HL-60/S4 treated with phorbol 12-myristate 13-acetate at 8.2 ng/mL for 4 days and 3 days (cell line): ENCODE results near the gene BECN2.

ENCODE experiments used
- in situ Hi-C: fragments of 300-500 bp; cut with MboI; formaldehyde crosslinking; loops from 2 replicates; pipeline ENCODE4 v1.15.0; 2022; ENCODE audit warnings: low sequenced_read_pairs

Gene BECN2, protein sequence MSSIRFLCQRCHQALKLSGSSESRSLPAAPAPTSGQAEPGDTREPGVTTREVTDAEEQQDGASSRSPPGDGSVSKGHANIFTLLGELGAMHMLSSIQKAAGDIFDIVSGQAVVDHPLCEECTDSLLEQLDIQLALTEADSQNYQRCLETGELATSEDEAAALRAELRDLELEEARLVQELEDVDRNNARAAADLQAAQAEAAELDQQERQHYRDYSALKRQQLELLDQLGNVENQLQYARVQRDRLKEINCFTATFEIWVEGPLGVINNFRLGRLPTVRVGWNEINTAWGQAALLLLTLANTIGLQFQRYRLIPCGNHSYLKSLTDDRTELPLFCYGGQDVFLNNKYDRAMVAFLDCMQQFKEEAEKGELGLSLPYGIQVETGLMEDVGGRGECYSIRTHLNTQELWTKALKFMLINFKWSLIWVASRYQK

DNA sequence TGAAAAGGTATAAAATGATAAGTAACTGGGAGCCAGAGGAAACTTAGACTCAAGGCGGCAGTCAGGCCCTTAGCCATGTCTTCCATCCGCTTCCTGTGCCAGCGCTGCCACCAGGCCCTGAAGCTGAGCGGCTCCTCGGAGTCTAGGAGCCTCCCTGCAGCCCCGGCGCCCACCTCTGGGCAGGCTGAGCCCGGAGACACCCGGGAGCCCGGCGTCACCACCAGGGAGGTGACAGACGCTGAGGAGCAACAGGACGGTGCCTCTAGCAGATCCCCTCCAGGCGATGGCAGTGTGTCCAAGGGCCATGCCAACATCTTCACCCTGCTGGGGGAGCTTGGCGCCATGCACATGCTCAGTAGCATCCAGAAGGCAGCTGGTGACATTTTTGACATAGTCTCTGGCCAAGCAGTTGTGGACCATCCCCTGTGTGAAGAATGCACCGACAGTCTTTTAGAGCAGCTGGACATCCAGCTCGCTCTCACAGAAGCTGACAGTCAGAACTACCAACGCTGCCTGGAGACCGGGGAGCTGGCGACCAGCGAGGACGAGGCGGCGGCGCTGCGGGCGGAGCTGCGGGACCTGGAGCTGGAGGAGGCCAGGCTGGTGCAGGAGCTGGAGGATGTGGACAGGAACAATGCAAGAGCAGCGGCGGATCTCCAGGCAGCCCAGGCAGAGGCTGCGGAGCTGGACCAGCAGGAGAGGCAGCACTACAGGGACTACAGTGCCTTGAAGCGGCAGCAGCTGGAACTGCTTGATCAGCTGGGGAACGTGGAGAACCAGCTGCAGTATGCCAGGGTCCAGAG, at the start of gene BECN2:
BECN2 (plus strand) TSS at position 76 of the 803 bp plus-strand sequence; CDS start at position 76, 0 bp downstream.
- in situ Hi-C loops = no loop called here

DNA sequence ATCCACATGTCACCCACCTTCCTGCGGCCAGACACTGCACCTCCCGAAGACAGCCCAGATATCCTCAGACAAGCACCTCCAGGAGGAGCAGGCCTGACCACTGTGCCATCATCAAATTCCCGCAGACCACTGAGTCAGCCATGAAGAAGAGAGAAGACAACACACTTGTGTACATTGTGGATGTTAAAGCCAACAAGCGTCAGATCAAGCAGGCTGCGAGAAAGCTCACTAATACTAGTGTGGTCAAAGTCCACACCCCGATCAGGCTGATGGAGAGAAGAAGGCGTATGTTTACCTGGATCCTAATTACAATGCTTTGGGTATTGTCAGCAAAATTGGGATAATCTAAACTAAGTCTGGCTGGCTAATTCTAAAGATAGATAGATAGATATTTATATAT, 41.4 kb upstream of the BECN2 start:
- in situ Hi-C loops = no loop called here

DNA sequence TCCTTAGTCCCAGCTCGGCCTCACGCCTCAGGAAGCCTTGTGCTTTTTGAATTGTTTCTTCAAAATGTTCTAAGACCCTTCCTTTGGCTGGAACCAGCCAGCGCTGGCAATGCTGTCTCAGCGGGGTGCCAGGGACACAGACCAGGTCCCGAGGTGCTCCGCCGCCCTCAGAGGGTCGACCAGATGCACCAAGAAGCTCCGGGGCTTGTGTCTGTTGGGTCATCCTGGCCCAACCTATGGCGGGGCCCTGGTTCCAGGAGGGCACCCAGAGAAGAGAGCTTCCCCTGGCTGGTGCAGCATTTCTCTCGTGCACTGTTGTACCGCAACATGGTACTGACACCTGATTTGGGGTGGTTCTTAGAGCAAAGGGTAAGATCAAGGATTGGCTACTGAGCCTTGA, 40.1 kb upstream of the BECN2 start:
- in situ Hi-C loops = no loop called here

DNA sequence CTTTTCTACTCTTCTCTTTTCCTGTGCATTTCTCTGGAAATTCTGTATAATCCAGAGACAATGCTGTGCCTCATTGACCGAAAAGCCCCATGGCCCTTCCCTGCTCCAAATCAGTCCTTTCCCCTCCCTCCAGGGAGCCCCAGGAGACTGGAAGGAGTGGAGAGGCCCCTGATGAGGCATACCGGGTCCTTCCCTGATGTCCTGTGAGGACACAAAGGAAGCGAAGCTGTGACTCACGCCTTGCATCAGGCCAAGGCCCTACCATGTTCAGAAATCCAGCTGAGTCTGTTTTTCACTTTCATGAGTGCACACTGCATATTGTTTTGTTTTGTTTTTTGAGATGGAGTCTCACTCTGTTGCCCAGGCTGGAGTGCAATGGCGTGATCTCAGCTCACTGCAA, 38.7 kb upstream of the BECN2 start:
- in situ Hi-C loops = no loop called here

DNA sequence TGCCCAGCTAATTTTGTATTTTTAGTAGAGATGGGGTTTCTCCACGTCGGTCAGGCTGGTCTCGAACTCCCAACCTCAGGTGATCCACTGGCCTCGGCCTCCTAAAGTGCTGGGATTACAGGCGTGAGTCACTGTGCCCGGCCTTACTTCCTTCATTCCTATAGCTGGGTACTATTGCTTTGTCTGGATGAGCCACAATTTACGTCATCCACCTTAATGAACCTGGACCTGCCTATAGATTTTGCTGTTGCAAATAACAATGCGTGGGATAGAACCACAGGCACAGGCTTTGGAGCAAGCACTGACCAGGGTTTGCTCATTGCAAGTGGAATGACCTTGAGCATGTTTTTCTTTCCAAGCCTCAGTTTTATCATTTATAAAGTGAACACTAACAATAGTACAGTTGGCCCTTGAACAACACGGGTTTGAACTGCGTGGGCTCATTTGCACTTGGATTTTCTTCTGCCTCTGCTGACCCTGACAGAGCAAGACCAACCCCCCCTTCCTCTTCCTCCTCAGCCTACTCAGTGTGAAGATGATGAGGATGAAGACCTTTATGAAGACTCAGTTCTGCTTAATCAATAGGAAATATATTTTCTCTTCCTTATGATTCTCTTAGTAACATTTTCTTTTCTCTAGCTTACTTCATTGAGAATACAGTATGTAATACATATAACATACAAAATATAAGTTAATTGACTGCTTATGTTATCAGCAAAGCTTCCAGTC, 33.3 kb upstream of the BECN2 start:
- in situ Hi-C loops = no loop called here

DNA sequence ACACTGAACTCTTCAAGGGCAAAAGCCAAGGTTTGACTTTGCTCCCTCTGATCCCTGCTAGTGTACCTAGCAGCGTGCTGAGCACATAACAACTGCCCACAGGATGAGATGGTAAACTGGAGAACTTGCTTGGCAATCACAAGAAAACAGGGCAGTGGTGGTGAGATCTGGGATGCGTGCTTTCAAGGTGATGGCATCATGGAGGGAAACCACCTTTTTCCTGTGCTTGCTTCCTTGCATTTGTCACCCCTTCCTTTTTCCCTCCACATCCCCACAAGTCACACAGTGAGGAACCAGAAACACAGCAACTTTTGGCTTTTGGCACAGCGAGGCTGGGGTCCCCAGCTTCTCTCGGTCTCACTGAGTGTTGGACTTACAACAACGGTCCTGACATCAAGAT, 31.4 kb upstream of the BECN2 start:
- in situ Hi-C loops = no loop called here

DNA sequence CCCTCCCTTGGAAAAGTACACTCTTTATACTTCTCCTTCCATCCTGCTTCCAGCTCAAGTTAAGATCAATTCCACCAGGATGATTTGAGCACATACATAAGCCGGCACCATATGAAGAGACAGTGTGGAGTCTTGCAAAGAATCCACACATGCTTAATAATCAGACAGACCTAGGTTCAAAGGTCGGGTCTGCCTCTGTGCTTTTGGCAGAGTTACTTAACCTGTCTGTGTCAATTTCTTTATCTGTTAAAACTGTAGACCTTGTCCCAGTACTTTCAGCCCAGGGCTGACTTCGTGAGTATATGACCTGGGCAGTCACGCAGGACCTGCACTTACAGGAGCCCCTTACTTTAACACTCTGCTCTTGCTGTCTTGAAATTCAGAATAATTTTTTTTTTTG, 30.2 kb upstream of the BECN2 start:
- in situ Hi-C loops = no loop called here

DNA sequence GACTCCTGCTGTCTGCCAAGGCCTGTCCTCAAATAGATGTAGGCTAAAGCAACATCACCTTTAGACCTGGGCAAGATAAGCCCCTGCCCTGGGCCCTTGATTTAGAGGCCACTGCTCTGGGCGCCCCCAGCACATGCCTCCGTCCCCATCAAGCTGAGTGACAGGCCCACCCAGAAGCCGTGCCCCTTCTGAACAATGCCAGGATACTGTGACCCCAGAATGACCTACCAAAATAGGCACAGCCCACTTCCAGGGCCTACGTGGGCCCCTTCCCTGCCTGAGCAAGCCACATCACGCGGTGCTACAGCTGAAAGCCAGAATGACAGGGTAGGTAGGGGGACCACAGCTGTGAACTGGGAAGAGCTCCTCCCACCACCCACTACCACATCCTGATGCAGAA, 24.7 kb upstream of the BECN2 start:
- in situ Hi-C loops = no loop called here

DNA sequence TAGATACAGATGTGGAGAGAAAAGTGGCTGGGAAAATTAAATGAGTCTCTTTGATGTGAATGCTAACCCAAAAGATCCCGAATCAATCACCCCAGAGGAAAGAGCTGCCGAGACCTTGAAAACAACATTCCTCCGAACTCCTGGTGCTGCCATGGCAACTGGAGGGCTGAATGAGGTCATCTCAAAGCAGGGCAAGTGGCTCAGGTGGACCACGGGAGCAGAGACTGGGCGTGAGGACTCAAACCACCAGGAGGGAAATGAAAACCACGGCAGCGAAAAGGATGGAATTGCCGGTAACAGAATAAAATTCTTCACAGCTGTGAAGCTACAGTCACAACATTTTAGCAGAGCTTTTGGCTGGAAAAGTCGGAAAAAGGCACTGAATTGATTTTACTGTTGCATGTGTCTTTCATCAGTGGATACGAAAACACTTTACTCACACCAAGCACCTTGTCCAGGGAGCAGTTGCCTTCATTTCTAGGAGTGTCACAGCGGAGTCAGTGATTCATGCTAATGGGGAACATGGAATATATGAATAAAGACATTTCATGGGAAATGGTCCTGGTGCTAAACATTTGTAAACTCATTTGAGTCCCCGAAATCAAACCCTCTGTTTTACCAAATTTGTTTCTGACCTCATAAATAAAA, 23.2 kb upstream of the BECN2 start:
- in situ Hi-C loops = no loop called here

DNA sequence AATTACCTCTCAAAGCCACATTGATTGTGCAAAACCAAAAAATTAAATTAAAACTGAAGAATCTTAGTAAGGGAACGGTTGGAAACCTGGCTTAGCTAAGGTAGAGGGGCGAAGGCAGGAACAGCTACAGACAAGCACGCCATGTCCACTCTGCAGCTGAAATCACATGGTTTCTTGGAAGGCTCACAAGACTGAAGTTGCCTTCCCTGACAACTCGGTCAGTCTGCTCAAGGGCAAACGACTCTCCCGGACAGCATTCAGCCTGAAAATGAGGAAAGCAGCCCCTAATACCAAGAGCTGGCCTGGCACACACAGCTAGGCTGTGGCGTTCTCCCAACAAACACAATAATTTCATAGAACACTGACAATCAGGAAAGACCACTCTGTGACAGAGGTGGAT, 22.7 kb upstream of the BECN2 start:
- in situ Hi-C loops = no loop called here

DNA sequence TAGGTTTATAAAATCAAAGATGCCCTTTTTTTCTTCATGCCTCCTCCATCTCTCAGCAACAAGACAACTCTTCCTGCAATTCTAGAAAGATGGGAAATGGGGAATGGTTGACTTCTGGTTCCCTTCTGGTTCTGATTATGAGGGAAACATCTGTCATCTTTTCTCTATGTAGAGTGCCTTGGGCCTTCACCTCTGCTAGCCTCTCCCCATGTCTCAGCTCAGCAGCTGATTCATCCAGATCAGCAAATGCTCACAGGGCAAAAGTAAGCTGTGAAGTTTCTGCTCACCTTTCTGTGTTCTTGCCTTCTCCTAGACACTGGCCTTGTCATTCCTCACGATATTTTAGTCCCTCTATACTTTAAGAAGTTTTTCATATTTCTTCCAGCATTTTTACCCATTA, 17.8 kb upstream of the BECN2 start:
- in situ Hi-C loops = no loop called here

DNA sequence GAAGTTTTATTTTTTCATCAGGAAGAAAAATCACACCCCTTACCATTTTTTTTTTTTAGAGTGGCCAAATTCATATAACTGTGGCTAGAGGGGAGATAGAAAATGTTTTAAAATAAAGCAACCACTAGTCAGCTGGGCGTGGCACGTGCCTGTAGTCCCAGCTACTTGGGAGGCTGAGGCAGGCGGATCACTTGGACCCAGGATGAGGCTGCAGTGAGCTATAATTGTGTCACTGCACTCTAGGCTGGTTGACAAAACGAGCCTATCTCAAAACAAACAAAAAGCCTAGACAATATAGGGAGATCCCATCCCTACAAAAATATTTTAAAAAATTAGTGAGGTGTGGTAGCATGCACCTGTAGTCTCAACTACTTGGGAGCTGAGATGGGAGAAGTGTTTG, 14.8 kb upstream of the BECN2 start:
- in situ Hi-C loops = no loop called here

DNA sequence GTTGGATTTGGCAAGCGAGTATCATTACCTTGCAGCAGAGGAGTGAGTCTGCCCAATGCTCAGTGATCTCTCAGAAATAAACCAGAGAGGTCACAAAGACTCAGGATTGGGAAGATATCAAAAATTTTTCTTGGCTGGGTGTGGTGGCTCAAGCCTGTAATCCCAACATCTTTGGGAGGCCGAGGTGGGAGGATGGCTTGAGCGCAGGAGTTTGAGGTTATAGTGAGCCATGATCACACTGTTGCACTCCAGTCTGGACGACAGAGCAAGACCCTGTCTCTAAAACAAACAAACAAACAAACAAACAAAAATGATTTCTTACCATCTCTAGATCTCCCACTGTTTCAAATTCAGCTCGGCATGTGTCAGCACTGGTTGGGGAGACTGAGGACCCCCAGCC, 13.3 kb upstream of the BECN2 start:
- in situ Hi-C loops = no loop called here

DNA sequence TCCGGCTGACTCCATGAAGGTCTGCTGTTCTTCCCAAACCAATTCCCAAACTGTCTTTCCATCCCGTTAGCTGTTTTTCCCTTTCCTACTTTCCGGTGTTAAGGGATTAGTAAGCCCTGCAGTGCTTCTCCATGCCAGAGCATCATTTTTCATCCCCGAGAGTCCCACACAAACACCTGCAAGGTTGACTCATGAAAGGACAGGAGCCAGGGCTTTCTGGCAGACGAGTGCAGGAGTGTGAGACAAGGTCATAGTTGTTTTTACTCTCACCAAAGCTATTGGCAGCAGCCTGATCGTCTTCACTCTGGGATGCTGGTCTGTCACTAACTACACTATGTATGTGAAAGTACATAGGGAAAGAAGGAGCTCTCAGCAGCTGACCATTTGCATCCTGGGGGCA, 10.2 kb upstream of the BECN2 start:
- in situ Hi-C loops = no loop called here

DNA sequence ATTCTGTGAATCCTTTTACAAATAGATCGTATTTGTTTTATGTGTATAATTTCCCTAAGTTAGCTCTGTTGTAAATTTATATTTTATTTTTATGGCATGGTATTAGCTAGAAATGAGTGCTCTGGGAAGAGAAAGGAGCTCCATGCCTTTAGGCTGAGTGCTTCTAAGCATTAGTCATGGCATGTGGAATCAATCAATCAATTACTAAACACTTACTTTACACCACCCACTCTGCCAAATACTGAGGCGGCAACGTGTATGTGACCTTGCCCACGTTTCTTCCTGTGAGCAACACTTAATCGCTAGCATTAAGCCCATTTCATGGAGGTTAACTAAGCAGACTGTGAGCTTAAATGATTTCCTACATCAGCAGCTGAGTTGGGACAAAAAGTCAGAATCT, 7.2 kb upstream of the BECN2 start:
- in situ Hi-C loops = no loop called here

DNA sequence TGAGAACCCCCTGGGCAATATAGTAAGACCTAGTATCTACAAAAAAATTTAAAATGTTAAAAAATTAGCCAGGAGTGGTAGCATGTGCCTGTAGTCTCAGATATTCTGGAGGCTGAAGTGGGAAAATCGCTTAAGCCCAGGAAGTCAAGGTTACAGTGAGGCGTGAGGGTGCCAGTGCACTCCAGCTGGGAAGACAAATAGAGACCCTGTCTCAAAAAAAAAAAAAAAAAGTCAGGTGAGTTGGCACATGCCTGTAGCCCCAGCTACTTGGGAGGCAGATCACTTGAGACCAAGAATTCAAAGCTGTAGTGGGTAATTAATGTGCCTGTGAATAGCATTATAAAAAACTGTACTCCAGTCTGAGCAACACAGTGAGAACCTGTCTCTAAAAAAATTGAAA, 4.6 kb downstream of the BECN2 start:
- in situ Hi-C loops = no loop called here

DNA sequence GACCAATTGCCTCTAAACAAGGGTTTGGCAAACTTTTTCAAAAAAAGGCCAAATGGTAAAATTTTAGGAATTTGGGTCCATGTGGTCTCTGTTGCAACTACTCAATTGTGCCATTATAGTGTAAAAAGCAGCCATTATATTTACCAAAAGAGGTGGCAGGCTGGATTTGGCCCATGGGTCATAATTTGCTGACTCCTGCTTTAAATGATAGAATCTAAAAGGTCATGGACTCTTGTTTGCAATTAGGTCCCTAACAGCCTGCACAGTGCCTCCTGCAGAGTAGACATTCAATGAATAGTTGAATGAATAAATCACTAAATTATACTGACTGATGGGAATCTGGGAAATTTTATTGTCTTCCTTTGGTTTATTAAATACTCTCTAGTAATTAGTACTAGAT, 6.2 kb downstream of the BECN2 start:
- in situ Hi-C loops = no loop called here

DNA sequence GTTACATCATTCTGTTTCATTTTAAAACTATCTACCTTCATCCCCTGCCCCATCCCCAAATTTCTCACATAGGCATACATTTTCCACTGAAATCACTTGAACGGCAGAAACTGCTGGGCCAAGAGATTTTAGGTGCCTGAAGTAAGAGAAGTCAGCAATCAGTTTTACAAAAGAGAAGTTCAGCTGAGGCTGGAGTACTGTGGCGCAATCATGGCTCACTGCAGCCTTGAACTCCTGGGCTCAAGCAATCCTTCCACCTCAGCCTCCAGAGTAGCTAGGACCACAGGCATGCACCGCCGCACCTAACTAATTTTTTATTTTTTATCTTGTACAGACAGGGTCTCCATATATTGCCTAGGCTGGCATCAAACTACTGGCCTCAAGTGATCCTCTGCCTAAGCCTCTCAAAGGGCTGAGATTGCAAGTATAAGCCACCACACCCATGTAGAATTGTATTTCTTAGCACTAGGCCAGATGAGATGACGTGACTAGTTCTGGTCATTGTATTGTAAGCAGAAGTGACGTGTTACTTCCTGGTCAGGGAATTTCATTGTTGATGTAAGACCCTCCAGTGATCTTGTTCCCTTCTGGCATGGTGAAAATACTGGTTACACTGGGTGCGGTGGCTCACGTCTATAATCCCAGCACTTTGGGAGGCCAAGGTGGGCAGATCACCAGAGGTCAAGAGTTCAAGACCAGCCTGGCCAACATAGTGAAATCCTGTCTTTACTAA, 7.1 kb downstream of the BECN2 start:
- in situ Hi-C loops = no loop called here

DNA sequence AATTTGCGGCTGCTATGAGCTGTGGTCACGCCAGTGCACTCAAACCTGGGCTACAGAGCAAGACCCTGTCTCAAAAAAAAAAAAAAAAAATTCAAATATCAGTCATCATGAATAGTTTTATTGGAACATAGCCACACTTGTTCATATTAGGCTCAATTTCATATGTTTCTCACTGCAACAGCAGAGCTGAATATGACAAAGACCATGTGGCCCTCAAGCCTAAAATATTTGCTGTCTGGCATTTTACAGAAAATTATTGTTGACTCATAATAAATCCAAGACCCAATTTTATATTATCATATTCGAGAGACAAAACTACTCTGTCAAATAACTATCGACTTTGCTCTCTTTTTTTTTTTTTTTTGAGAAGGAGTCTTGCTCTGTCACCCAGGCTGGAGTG, 11.0 kb downstream of the BECN2 start:
- in situ Hi-C loops = no loop called here

DNA sequence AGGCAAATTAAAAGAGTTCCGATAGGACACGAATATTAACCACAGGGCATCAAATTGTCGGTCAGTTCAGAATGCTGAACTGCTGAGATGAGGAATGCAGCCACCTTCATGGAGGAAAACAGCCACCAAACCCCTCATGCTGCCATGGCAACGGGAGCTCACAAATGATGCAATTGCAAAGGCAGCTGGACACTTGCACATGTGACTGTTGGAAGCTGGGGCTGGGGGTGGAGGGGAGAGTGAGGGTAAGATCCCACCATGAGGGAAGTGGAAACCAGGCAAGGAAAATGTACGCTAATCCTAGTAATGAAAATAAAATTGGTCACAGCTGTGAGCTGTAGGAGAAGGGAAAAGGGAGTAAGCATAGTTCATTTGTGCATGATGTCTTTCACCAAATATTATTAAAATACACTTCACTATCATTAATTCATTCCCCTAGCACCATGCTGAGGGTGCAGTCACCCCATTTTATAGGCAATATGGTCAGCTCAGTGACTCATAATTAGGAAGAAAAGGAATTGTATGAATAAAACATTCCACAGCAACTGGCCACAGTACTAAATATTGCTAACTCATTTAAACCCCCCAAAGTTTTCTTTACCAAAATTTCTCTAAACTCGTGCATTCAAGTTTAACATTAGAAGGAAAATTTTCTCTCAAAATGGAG, 15.3 kb downstream of the BECN2 start:
- in situ Hi-C loops = no loop called here
